AG08395 (cell line): Measurements from ENCODE around the gene ARL6IP1.
"Not testable (repeated sequence)": the region's sequence is repeated elsewhere in the genome, so short reads cannot be mapped to it uniquely, and the experiment has no call there.

Experiments
- DNase-seq: peaks from one replicate; pipeline ENCODE4 v3.0.0; 2012; ENCODE audit warnings: mixed read lengths, low spot score

Gene ARL6IP1

DNA sequence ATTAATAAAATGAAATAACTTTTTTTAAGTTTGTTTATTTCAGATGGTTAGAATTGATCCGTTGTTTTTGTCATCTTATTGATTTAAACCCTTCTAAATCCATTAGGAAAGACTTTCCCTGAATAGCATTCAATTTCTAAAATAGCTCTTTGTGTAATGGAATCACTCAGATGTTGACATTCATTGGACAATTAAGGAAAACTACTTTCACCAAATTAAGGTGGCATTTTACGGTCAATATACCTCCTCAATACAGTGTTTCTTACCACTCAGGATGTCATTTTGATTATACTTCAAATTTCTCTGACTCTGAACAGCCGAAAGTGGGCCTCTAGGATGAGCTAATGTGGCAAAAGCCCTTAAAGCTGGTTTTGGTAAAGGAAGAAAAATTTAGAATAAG, 1.8 kb downstream of the ARL6IP1 start:
- no peak for DNase-seq

DNA sequence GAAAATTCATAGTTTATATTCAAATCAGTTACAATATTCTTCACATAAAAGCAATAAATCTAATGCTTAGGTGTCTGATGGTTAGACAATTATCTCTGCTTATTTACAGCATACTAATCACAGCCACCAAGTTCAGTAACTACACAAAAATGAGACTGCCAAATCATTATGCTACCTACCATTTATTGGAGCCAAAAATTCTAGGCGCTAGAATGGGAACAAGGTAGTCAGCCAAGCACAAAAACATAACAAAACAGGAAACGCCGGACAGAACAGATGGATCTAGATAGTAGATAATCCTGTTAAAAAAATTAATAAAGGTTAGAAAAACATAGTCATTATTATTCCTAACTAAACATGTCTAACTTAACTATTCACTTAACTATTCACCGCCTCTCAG, 3.6 kb downstream of the ARL6IP1 start:
- no peak for DNase-seq

GRCh38 chr16:18796377-18796776, 5.0 kb downstream of the ARL6IP1 start:
- no peak for DNase-seq

DNA sequence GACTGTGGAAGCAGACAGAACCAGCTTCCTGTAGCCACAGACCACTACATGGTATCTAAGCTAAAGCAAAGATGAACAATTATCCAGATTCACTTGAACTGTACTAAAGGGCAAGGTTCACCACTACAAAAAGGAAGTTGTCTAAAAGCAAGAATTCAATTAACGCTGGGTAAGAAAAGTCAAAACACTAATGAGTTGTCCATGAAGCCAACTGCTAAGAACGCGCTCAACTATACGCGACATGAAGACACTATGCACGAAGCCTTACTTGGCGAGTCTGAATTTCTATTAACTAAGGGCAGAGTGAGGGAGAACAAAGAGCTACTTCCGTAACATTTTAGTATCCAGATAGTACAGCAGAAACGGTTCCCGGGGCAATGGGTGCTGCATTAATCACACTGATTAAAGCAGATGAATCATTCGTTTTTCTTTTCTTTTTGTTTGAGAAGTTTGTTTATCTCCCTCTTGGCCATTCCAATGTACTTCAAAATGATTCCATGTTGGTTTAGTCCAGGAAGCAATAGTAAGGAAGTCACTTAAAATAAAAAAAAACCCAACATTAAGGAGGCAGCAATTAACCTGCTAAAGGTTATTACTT, 8.4 kb downstream of the ARL6IP1 start:
- DNase-seq = no peak

GRCh38 chr16:18789850-18790706, 11.3 kb downstream of the ARL6IP1 start, which contains the start of gene RPS15A:
Gene RPS15A (minus strand): TSS chr16:18790334. CDS start chr16:18789113, 1,221 bp downstream.
- peak; percentile 98 for DNase-seq

- no peak for DNase-seq
Observed at GRCh38 chr16:18789515-18789849, 11.9 kb downstream of the ARL6IP1 start.

DNA sequence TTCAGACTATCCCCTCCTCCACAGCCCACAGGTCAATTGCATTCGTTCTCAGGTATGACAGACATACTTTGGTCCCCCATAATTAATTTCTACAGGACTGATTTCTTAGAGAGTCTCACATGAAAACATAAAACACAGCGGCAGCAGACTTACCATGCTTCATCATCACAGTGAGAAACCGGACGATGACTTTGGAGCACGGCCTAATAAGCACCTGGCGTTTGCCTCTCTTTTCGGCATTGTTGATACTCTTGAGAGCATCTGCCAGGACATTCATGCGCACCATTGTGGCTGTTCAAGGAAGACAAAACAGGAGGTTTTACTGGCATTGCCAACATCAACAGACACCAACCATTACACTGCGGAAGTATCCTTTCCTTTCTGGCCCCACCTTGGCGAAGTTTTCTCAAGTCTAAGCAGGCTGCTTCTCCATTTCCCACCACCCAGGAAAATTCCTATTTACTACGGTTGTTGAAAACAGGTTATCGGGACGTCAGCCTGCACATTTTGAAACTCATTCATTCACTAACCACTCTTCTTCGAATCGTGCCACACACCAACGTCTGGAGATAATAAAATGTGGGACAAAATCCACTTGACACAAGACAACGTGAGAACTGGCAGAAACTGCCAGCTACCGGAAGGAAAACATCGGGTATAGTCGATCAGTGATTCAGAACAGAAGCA, 12.4 kb downstream of the ARL6IP1 start:
- peak; percentile 14 for DNase-seq

DNA sequence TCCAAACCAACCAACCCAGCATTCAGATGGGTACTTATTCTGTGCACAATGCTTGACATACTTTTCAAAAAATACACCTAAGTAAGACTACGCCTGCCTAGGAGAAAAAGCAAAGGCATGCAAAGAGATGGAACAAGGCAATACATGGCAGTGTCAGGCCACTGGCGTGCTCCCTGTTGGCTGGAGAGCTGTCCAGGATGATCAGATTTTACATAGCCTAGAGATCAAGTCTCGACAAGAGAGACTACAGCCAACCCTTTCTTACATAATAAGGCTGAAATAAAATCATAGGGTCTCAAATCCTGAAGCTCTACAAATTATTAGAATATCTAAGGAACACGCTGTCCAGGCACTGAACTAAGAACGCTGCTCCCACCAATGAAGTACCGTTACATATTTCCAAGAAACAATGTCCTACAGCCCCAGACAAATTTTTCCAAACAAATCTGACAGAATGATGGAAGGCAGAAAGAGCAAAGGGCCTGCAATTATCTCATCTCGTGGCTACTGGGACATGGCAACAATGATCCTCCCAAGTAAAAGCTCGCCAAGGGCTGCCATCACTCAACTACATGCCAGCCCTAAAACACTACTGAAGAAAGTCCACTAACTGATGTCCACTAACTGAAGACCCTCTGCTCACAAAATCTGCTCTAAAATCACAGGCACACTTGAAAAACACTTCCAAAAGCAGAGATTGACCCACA, 16.3 kb downstream of the ARL6IP1 start:
- no peak for DNase-seq

- no peak for DNase-seq
Observed at GRCh38 chr16:18783430-18784341, 17.7 kb downstream of the ARL6IP1 start.

DNA sequence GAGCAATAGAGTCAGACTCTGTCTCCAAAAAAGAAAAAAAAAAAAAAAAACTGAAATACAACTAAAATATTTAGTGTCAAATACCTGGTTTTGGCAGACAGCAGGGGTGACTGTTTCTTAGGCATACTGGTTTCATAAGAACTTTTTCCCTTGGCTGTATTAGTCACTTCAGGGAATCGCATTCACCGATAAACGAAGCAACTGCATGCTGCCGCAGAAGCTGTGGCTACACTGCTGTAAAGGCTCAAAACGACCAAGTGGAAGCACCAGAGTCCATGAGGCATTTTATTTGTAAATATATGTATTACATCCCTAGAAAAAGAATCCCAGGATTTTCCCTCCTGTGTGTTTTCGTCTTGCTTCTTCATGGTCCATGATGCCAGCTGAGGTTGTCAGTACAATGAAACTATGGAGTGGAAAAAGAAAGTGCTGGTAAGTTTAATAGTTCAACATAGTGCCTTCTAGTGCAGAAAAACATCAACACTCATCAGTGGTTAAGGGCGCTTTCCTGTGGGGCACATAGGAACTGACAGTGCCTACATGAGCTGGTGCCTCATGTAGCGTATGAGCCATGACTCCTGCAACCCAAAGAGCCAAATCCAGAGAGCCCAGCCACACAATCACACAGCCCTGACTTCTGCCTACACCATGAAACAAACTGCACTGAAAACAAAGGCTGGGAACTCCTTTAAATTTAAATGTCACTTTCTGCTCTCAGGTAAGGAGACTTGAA, 18.5 kb downstream of the ARL6IP1 start:
- no peak for DNase-seq

- DNase-seq = not testable (repeated sequence)
Observed at GRCh38 chr16:18781232-18781631, 20.1 kb downstream of the ARL6IP1 start.

DNA sequence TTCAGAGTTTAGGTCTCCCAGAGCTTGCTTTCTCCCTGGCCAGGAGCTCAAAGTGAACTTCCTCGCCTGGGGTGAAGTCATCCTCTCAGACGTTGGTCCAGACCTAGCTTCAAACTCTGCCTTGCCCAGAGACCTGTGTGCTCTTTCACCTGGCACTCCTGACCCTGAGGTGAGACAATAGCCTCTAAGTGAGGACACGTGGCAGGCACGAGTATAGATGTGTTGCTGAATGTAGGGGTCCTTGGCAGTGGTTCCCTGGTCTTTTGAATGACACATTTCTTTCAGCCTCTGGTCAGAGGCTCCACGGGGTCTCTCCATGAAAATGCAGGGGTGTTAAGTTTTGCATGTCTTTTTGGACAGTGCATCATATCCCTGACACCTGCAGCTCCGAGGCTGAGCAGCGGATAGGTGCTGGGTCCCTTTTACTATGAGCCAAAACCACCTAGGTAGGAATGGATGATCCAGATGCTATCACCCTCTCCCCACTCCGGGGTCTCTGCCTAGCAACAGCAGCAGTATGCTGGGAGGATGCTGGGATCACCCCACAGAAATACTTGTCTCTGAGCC, 20.8 kb downstream of the ARL6IP1 start:
- DNase-seq = not testable (repeated sequence)

DNA sequence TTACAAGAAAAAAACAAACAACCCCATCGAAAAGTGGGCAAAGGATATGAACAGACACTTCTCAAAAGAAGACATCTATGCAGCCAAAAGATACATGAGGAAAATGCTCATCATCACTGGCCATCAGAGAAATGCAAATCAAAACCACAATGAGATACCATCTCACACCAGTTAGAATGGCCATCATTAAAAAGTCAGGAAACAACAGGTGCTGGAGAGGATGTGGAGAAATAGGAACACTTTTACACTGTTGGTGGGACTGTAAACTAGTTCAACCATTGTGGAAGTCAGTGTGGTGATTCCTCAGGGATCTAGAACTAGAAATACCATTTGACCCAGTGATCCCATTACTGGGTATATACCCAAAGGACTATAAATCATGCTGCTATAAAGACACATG, 23.7 kb downstream of the ARL6IP1 start:
- DNase-seq = not testable (repeated sequence)

GRCh38 chr16:18776334-18776733, 25.0 kb downstream of the ARL6IP1 start:
- DNase-seq = not testable (repeated sequence)

GRCh38 chr16:18774651-18775050, 26.7 kb downstream of the ARL6IP1 start:
- not testable (repeated sequence) for DNase-seq

GRCh38 chr16:18772171-18772570, 29.2 kb downstream of the ARL6IP1 start:
- DNase-seq = not testable (repeated sequence)

GRCh38 chr16:18770336-18770962, 30.9 kb downstream of the ARL6IP1 start:
- not testable (repeated sequence) for DNase-seq

GRCh38 chr16:18767217-18767616, 34.1 kb downstream of the ARL6IP1 start:
- DNase-seq = not testable (repeated sequence)

GRCh38 chr16:18762713-18763112, 38.6 kb downstream of the ARL6IP1 start:
- DNase-seq = not testable (repeated sequence)
